GM12878 (cell line): Measurements from ENCODE around the gene ZBED1. TPM values are rescaled to one million over a fixed set of nuclear protein-coding genes. Genes with fewer than 3 reads are reported as not detected.

Experiments
- ATAC-seq: fragments of 200-7000 bp; cut with Tn5 transposase; 3 replicates; pipeline ENCODE4 v1.9.1; 2020; ENCODE audit warnings: mild to moderate bottlenecking, moderate library complexity
- BruUV-seq: library from RNA; stranded (reverse); fragments of 400-500 nt; replicated peaks from 2 replicates; lab custom pipeline; 2021; lab: Mats Ljungman, UMichigan
- CTCF ChIA-PET: fragments of 300-600 bp; sonication (Branson Sonifier 250); formaldehyde crosslinking; extraction: SDS; loops from one replicate; lab custom pipeline; 2021; ENCODE audit warnings: inconsistent platforms; lab: Yijun Ruan, JAX
- POLR2A ChIA-PET: fragments of 350-600 bp; formaldehyde crosslinking; extraction: SDS; loops from one replicate; lab custom pipeline; 2021; ENCODE audit warnings: inconsistent platforms; lab: Charles Lee
- RAD21 ChIA-PET: fragments of 300-600 bp; sonication (Branson Sonifier 250); formaldehyde crosslinking; loops from one replicate; lab custom pipeline; 2023; ENCODE audit warnings: antibody characterized with exemption; ENCODE audit not compliant: unreplicated experiment; lab: Charles Lee
- SMC1A ChIA-PET: fragments of 300-600 bp; sonication (Branson Sonifier 250); formaldehyde crosslinking; loops from one replicate; lab custom pipeline; 2023; ENCODE audit not compliant: unreplicated experiment, uncharacterized antibody; lab: Charles Lee
- DNase-seq: peaks from one replicate; pipeline ENCODE4 v3.0.0-alpha.2; 2011; ENCODE audit warnings: low read depth, low spot score
- FAIRE-seq: peaks from 3 replicates; lab custom pipeline; 2011; peaks lifted over from hg19 to GRCh38; lab: Jason Lieb, UNC
- H2AFZ ChIP-seq: 2 replicates; pipeline ENCODE4 v1.6.0; 2011; ENCODE audit warnings: low read depth, low read length, control low read depth; ENCODE audit not compliant: control insufficient read depth
- H3K27ac ChIP-seq: 2 replicates; pipeline ENCODE4 v1.5.1; 2011; ENCODE audit warnings: control low read depth; ENCODE audit not compliant: control insufficient read depth, insufficient read depth
- H3K27me3 ChIP-seq, 2 experiments: replicated peaks in 1 of 2; 2 replicates each; pipeline versions ENCODE4 v1.6.0 to v1.6.1; 2011; ENCODE audit warnings: low read length in 1 of 2; ENCODE audit not compliant: control insufficient read depth in 2 of 2, insufficient read depth in 2 of 2
- H3K36me3 ChIP-seq, 2 experiments: 2 replicates each; pipeline ENCODE4 v1.5.1; 2011; ENCODE audit warnings: low read length in 1 of 2; ENCODE audit not compliant: control insufficient read depth in 2 of 2, insufficient read depth in 2 of 2
- H3K4me1 ChIP-seq: 2 replicates; pipeline ENCODE4 v1.6.1; 2011; ENCODE audit warnings: mild to moderate bottlenecking, low read length, moderate library complexity, mixed read lengths; ENCODE audit not compliant: control insufficient read depth, insufficient read depth
- H3K4me2 ChIP-seq: 2 replicates; pipeline ENCODE4 v1.6.0; 2011; ENCODE audit warnings: control low read depth; ENCODE audit not compliant: control insufficient read depth, insufficient read depth
- H3K4me3 ChIP-seq: fragments of 200-600 bp; sonication (generic); 2 replicates; pipeline ENCODE4 v1.5.1; 2016
- H3K79me2 ChIP-seq: 2 replicates; pipeline ENCODE4 v1.6.0; 2011; ENCODE audit warnings: low read length; ENCODE audit not compliant: control insufficient read depth, insufficient read depth
- H3K9ac ChIP-seq: 2 replicates; pipeline ENCODE4 v1.8.0; 2011; ENCODE audit warnings: low read length, control low read depth, mixed read lengths; ENCODE audit not compliant: control insufficient read depth, insufficient read depth
- H3K9me3 ChIP-seq: replicated peaks from 3 replicates; pipeline ENCODE4 v1.5.1; 2011; ENCODE audit warnings: mild to moderate bottlenecking, low read length; ENCODE audit not compliant: control insufficient read depth, insufficient read depth
- H4K20me1 ChIP-seq: 2 replicates; pipeline ENCODE4 v1.6.0; 2011; ENCODE audit not compliant: control insufficient read depth, insufficient read depth
- ESRRA ChIP-seq: IDR thresholded peaks from 2 replicates; pipeline ENCODE4 v1.6.1; 2012; ENCODE audit warnings: mild to moderate bottlenecking, low read length, improper control_type of control experiment
- FOS ChIP-seq: IDR thresholded peaks from 3 replicates; pipeline ENCODE4 v1.6.1; 2011; ENCODE audit warnings: borderline replicate concordance; ENCODE audit not compliant: insufficient read length; ENCODE audit errors: extremely low read depth
- HDAC6 ChIP-seq: fragments of 200-600 bp; sonication (generic); IDR thresholded peaks from one replicate; pipeline ENCODE4 v1.8.0; 2017; ENCODE audit warnings: antibody characterized with exemption; ENCODE audit not compliant: unreplicated experiment
- JUNB ChIP-seq: IDR thresholded peaks from 2 replicates; pipeline ENCODE4 v1.6.1; 2016; ENCODE audit warnings: antibody characterized with exemption, mild to moderate bottlenecking
- NFIC ChIP-seq: IDR thresholded peaks from 2 replicates; pipeline ENCODE4 v1.6.1; 2012; ENCODE audit warnings: low read depth, mild to moderate bottlenecking, inconsistent platforms, low read length, moderate library complexity
- SIX5 ChIP-seq: IDR thresholded peaks from 2 replicates; pipeline ENCODE4 v1.6.1; 2011; ENCODE audit warnings: mild to moderate bottlenecking, low read depth, low read length, moderate library complexity; ENCODE audit not compliant: severe bottlenecking
- SMC3 ChIP-seq: IDR thresholded peaks from 2 replicates; pipeline ENCODE4 v1.6.1; 2011; ENCODE audit warnings: low read length, improper control_type of control experiment, borderline replicate concordance
- TCF7 ChIP-seq: IDR thresholded peaks from 2 replicates; pipeline ENCODE4 v1.6.1; 2014; ENCODE audit warnings: antibody characterized with exemption, borderline replicate concordance
- WRNIP1 ChIP-seq: IDR thresholded peaks from 2 replicates; pipeline ENCODE4 v1.6.1; 2011; ENCODE audit warnings: low read depth, low read length, improper control_type of control experiment, borderline replicate concordance
- WGBS: methylation state at CpG from one replicate; pipeline ENCODE4 v1.1.6; 2016; ENCODE audit warnings: low lambda C conversion rate; ENCODE audit not compliant: insufficient replicate concordance, insufficient coverage; ENCODE audit errors: missing lambda C conversion rate; 5-methylcytosine and 5-hydroxymethylcytosine counted together
- in situ Hi-C: fragments of 300-500 bp; cut with MboI; formaldehyde crosslinking; loops from 9 replicates; pipeline ENCODE4 v1.14.3; 2018; ENCODE audit warnings: mixed read lengths
- intact Hi-C: fragments of 100-400 bp; cut with micrococcal nuclease; formaldehyde crosslinking; loops from one replicate; pipeline ENCODE4 v1.14.2; 2022; ENCODE audit not compliant: unreplicated experiment
- polyA plus RNA-seq, 11 experiments: library from polyadenylated mRNA; depleted of rRNA in 4 of 11; unstranded in 6 of 11; stranded (reverse) in 5 of 11; fragments of >200 nt; fragmentation: Nextera tagmentation in 4 of 11; fragmentation: Illumina TruSeq in 1 of 11; extraction: Ambion mirVana in 4 of 11; extraction: Trizol in 1 of 11; gene quantifications; 1 replicate in 1 of 11; 2 replicates in 10 of 11; pipeline versions ENCODE4 v1.2.1 to v1.2.3, GENCODE V29; 2011 to 2016; ENCODE audit warnings: inconsistent platforms in 2 of 11, missing spikeins in 2 of 11, low read depth in 1 of 11
- total RNA-seq, 4 experiments: library from RNA; depleted of rRNA in 3 of 4; stranded (reverse); fragments of >200 nt in 3 of 4; fragmentation: Illumina TruSeq in 1 of 4; extraction: Trizol in 1 of 4; gene quantifications; 2 replicates each; pipeline versions ENCODE4 v1.2.1 to v1.2.3, GENCODE V29; 2013 to 2021
- TF ChIP-seq, protein P1 (sequence below): fragments of 450-650 bp; conservative IDR thresholded peaks from 2 replicates; pipeline ENCODE4 v1.6.1; 2017; ENCODE audit warnings: mild to moderate bottlenecking, moderate library complexity
- TF ChIP-seq, protein P2 (sequence below): fragments of 450-650 bp; IDR thresholded peaks from 2 replicates; pipeline ENCODE4 v1.6.1; 2016; ENCODE audit warnings: mild to moderate bottlenecking, moderate library complexity, borderline replicate concordance

The ZBED1 gene
- total and polyA plus RNA-seq, 10 of the 15 experiments (the other 5 are each of a cell fraction or from before 2014, with no cell fraction given) = 1.9 to 75.5 (median 40.5) TPM

DNA sequence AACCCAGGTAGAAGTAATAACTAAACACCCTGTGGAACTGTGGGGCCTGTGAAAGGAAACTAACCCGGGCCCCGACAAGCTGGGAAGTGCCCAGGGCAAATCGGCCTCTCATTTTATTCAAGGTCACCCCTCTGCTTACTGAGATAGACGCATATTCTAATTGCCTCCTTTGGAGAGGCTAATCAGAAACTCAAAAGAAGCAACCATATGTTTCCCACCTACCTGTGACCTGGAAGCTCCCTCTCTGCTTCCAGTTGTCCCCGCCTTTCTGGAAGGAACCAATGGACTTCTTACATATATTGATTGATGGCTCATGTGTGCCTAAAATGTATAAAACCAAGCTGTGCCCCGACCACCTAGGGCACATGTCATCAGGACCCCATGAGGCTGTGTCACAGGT, 23.1 kb upstream of the ZBED1 start (continued):
- TF ChIP-seq, protein P1, sequence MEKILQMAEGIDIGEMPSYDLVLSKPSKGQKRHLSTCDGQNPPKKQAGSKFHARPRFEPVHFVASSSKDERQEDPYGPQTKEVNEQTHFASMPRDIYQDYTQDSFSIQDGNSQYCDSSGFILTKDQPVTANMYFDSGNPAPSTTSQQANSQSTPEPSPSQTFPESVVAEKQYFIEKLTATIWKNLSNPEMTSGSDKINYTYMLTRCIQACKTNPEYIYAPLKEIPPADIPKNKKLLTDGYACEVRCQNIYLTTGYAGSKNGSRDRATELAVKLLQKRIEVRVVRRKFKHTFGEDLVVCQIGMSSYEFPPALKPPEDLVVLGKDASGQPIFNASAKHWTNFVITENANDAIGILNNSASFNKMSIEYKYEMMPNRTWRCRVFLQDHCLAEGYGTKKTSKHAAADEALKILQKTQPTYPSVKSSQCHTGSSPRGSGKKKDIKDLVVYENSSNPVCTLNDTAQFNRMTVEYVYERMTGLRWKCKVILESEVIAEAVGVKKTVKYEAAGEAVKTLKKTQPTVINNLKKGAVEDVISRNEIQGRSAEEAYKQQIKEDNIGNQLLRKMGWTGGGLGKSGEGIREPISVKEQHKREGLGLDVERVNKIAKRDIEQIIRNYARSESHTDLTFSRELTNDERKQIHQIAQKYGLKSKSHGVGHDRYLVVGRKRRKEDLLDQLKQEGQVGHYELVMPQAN = no peak
- TF ChIP-seq, protein P2, sequence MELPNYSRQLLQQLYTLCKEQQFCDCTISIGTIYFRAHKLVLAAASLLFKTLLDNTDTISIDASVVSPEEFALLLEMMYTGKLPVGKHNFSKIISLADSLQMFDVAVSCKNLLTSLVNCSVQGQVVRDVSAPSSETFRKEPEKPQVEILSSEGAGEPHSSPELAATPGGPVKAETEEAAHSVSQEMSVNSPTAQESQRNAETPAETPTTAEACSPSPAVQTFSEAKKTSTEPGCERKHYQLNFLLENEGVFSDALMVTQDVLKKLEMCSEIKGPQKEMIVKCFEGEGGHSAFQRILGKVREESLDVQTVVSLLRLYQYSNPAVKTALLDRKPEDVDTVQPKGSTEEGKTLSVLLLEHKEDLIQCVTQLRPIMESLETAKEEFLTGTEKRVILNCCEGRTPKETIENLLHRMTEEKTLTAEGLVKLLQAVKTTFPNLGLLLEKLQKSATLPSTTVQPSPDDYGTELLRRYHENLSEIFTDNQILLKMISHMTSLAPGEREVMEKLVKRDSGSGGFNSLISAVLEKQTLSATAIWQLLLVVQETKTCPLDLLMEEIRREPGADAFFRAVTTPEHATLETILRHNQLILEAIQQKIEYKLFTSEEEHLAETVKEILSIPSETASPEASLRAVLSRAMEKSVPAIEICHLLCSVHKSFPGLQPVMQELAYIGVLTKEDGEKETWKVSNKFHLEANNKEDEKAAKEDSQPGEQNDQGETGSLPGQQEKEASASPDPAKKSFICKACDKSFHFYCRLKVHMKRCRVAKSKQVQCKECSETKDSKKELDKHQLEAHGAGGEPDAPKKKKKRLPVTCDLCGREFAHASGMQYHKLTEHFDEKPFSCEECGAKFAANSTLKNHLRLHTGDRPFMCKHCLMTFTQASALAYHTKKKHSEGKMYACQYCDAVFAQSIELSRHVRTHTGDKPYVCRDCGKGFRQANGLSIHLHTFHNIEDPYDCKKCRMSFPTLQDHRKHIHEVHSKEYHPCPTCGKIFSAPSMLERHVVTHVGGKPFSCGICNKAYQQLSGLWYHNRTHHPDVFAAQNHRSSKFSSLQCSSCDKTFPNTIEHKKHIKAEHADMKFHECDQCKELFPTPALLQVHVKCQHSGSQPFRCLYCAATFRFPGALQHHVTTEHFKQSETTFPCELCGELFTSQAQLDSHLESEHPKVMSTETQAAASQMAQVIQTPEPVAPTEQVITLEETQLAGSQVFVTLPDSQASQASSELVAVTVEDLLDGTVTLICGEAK = no peak
- TF ChIP-seq WRNIP1 = no peak

DNA sequence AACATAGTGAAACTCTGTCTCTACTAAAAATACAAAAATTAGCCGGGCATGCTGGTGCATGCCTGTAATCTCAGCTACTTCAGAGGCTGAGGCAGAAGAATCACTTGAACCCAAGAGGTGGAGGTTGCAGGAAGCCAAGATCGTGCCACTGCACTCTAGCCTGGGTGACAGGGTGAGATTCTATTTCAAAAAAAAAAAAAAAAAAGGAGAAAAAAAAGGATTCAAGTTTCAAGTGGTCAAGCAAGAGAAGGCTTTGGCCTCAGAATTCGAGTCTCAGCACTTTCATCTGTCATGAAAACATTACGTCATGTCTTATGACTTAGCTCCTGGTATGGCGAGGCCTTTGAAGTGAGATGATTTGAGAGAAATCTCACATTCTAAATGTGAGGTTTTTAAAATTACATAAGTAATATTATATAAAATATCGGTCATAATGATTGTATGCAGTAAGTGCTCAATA, 21.2 kb upstream of the ZBED1 start:
- intact Hi-C loops = loop anchor here (10.0 kb wide), 1 partner anchor 173 kb away; the partner anchor contains the start of gene CD99
- peak overlapping the region; percentile 71; the same call in 1 of the 2 replicates for H2AFZ ChIP-seq
- WGBS = 24% methylated on average over 5 of the region's 6 CpGs
- DNase-seq = no peak
- in situ Hi-C loops = loop anchor here (25.0 kb wide), 1 partner anchor 1060 kb away; the partner anchor contains the start of gene ASMTL
- H3K4me2 ChIP-seq = peak overlapping the region; percentile 81
- FAIRE-seq = no peak
- CTCF ChIA-PET = no interaction called here
- peak overlapping the region; percentile 96 for H3K27ac ChIP-seq
- H3K9ac ChIP-seq = peak overlapping the region; percentile 61
- RAD21 ChIA-PET = no interaction called here
- POLR2A ChIA-PET = no interaction called here
- no peaks in the 10 kb centered on the region for H3K36me3 ChIP-seq
- H3K9me3 ChIP-seq = peaks cover 16% of the 10 kb centered on the region
- no peak overlapping the region for H3K4me3 ChIP-seq
- peak; percentile 75 for ATAC-seq
- no peaks in the 10 kb centered on the region for H3K79me2 ChIP-seq
- SMC1A ChIA-PET = no interaction called here
- no peaks in the 10 kb centered on the region for H3K27me3 ChIP-seq
- no peaks in the 10 kb centered on the region for H4K20me1 ChIP-seq
- peaks cover 31% of the 10 kb centered on the region for H3K4me1 ChIP-seq
- no TSS peak for BruUV-seq
- TF ChIP-seq ESRRA (no peak), JUNB (peak; percentile 36), NFIC (0 out of 2 replicates have a peak, but pooled peaks have one; percentile 1), FOS (no peak), SIX5 (peak; percentile 6), SMC3 (no peak), TCF7 (peak; percentile 76; the same call in 1 of the 2 replicates), HDAC6 (no peak)
- TF ChIP-seq, protein P2 = 0 out of 2 replicates have a peak, but pooled peaks have one; percentile 1
